ENCODE results near the gene EPM2A. TPM values are rescaled to one million over a fixed set of nuclear protein-coding genes. Genes with fewer than 3 reads are reported as not detected.

EPM2A gene
- polyA plus RNA-seq, 3 donors from 2014 or later = 5.7 to 12.8 (median 7.9) TPM

DNA sequence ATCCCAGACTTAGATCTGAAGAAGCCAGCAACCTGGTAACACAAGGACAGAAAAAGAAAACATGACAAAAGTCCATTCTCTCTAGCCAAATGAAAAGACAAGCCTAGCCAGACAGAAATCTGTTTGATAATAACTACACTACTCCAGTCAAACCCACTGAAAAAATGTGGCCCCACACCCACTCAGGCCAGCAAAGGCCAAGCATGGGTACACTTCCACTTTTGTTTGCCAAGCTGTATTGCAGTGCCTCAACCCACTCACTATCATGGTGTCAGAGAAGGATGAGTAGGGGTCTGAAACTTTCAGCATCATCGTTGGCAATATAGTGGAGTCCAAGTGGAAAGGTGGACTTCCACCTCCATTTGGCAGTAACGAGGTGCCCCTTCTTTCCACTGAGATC lies 45.8 kb downstream of the EPM2A start:
- Mint-ChIP-seq H3K4me1 (no peaks in the 10 kb centered on the region), H3K4me3 (no peak overlapping the region), H3K27ac (no peak overlapping the region), H3K9me3 (peaks cover 0 to 4% (median 0%) of the 10 kb centered on the region in 6 donors), H3K36me3 (peaks cover 9 to 20% (median 14%) of the 10 kb centered on the region in 3 donors), H3K27me3 (ENCODE audit: low read depth in 3 of 3) (peaks cover 1 to 2% (median 2%) of the 10 kb centered on the region in 3 donors)
- no peak for DNase-seq

- H3K4me1 Mint-ChIP-seq = no peaks in the 10 kb centered on the region
- peaks cover 0 to 4% (median 0%) of the 10 kb centered on the region in 6 donors for H3K9me3 Mint-ChIP-seq
- H3K4me3 Mint-ChIP-seq = no peak overlapping the region
- no peak for DNase-seq
- H3K36me3 Mint-ChIP-seq = peaks cover 16 to 27% (median 18%) of the 10 kb centered on the region in 3 donors
- H3K27ac Mint-ChIP-seq = no peak overlapping the region
- H3K27me3 Mint-ChIP-seq (ENCODE audit: low read depth in 3 of 3) = peaks cover 0 to 1% (median 0%) of the 10 kb centered on the region in 3 donors
Observed at GRCh38 chr6:145688493-145688905, 46.8 kb downstream of the EPM2A start.

DNA sequence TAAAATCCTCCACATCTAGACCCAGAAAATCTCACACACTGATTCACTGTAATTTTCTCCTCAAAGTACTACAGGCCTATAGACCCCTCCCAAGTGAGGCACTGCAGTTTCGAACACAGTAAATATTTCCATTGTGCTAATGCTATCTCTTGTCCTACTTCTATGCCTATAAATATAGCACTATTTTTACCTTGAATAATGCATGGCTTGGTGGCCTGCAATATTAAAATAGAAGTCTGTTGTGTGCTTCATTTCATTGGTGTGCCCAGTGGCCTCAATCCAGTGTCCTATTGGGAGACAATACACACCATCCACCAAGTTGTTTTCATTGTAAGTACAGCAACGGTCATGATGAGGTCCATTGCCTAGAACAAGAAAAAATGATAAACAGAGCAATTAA lies 49.4 kb downstream of the EPM2A start:
- H3K27me3 Mint-ChIP-seq (ENCODE audit: low read depth in 3 of 3) = peaks cover 0 to 1% (median 0%) of the 10 kb centered on the region in 3 donors
- peaks cover 27 to 33% (median 32%) of the 10 kb centered on the region in 3 donors for H3K36me3 Mint-ChIP-seq
- H3K4me1 Mint-ChIP-seq = no peaks in the 10 kb centered on the region
- H3K9me3 Mint-ChIP-seq = peaks cover 0 to 2% (median 0%) of the 10 kb centered on the region in 6 donors
- no peak overlapping the region for H3K4me3 Mint-ChIP-seq
- DNase-seq = no peak
- H3K27ac Mint-ChIP-seq = no peak overlapping the region

DNA sequence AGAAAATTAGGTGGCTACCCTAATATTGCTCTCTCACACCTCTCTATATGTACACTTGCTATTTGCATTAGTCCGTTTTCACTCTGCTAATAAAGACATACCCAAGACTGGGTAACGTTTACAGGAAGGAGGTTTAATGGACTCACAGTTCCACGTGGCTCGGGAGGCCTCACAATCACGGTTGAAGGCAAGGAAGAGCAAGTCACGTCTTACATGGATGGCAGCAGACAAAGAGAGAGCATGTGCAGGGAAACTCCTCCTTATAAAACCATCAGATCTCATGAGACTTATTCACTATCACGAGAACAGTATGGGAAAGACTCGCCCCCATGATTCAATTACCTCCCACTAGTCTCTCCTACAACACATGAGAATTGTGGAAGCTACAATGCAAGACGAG lies 53.4 kb downstream of the EPM2A start:
- no peak overlapping the region for H3K4me3 Mint-ChIP-seq
- peaks cover 0 to 2% (median 1%) of the 10 kb centered on the region in 3 donors for H3K27me3 Mint-ChIP-seq (ENCODE audit: low read depth in 3 of 3)
- peaks cover 22 to 50% (median 41%) of the 10 kb centered on the region in 3 donors for H3K36me3 Mint-ChIP-seq
- no peak for DNase-seq
- no peak overlapping the region for H3K27ac Mint-ChIP-seq
- no peaks in the 10 kb centered on the region for H3K4me1 Mint-ChIP-seq
- peaks cover 0 to 11% (median 6%) of the 10 kb centered on the region in 6 donors for H3K9me3 Mint-ChIP-seq

GRCh38 chr6:145673504-145673903 lies 61.8 kb downstream of the EPM2A start:
- DNase-seq = no peak
- H3K9me3 Mint-ChIP-seq = peaks cover 0 to 10% (median 7%) of the 10 kb centered on the region in 6 donors
- H3K36me3 Mint-ChIP-seq = peaks cover 4 to 44% (median 41%) of the 10 kb centered on the region in 3 donors
- peaks cover 0 to 4% (median 2%) of the 10 kb centered on the region in 3 donors for H3K27me3 Mint-ChIP-seq (ENCODE audit: low read depth in 3 of 3)
- H3K4me1 Mint-ChIP-seq = peaks cover 5 to 7% of the 10 kb centered on the region in 2 donors
- no peak overlapping the region for H3K27ac Mint-ChIP-seq
- no peak overlapping the region for H3K4me3 Mint-ChIP-seq

- H3K27me3 Mint-ChIP-seq (ENCODE audit: low read depth in 3 of 3) = peaks cover 0 to 4% (median 0%) of the 10 kb centered on the region in 3 donors
- peaks cover 0 to 2% (median 0%) of the 10 kb centered on the region in 6 donors for H3K9me3 Mint-ChIP-seq
- H3K4me1 Mint-ChIP-seq = peaks cover 5 to 7% of the 10 kb centered on the region in 2 donors
- H3K4me3 Mint-ChIP-seq = no peak overlapping the region
- DNase-seq = no peak
- H3K36me3 Mint-ChIP-seq = peaks cover 4 to 23% (median 21%) of the 10 kb centered on the region in 3 donors
- no peak overlapping the region for H3K27ac Mint-ChIP-seq
Observed at GRCh38 chr6:145670311-145670710, 65.0 kb downstream of the EPM2A start.

- Mint-ChIP-seq H3K27me3 (ENCODE audit: low read depth in 3 of 3) (peaks cover 0 to 4% (median 0%) of the 10 kb centered on the region in 3 donors), H3K36me3 (peaks cover 4 to 21% (median 18%) of the 10 kb centered on the region in 3 donors), H3K4me3 (no peak overlapping the region), H3K4me1 (peaks cover 2 to 5% of the 10 kb centered on the region in 2 donors), H3K27ac (no peak overlapping the region), H3K9me3 (peaks cover 0 to under 1% (median 0%) of the 10 kb centered on the region in 6 donors)
- DNase-seq = no peak
Observed at GRCh38 chr6:145669627-145670034, 65.7 kb downstream of the EPM2A start.

DNA sequence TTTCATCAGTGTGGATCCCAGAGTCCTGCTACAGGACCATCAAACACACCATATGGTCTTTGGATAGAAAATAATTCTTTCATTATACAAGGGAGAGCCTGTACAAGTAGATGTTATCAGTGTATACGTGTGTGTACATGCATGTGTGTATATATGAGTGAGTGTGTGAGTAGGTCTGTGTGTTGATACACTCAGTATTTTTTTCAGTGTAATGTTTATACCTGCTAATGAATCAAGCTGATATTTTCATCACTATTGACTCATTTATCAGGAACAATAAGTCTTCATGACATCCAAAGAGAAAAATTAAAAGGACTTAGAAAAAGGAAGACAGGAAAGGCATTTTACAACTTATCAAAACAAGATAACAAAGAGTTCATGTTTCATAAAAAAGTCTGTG lies 66.5 kb downstream of the EPM2A start:
- Mint-ChIP-seq H3K36me3 (peaks cover 4 to 18% (median 11%) of the 10 kb centered on the region in 3 donors), H3K27ac (no peak overlapping the region), H3K27me3 (ENCODE audit: low read depth in 3 of 3) (peaks cover 0 to 2% (median 0%) of the 10 kb centered on the region in 3 donors), H3K4me1 (no peaks in the 10 kb centered on the region), H3K9me3 (no peaks in the 10 kb centered on the region), H3K4me3 (no peak overlapping the region)
- no peak for DNase-seq

DNA sequence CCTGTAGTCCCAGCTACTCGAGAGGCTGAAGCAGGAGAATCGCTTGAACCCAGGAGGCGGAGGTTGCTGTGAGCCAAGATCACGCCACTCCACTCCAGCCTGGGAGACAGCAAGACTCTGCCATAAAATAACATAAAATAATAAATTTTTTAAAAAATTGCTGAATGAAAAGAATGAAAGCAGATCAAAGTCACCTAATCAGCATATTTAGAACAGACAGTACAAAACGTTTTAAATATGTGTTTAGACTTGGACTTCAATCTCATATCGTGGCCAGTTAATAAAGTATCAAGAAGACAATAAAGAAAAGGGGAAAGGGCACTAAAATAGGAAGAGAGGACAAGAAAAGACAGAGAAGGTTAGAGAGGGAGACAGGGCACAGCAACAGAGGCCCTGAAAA lies 74.6 kb downstream of the EPM2A start:
- H3K4me1 Mint-ChIP-seq = no peaks in the 10 kb centered on the region

DNA sequence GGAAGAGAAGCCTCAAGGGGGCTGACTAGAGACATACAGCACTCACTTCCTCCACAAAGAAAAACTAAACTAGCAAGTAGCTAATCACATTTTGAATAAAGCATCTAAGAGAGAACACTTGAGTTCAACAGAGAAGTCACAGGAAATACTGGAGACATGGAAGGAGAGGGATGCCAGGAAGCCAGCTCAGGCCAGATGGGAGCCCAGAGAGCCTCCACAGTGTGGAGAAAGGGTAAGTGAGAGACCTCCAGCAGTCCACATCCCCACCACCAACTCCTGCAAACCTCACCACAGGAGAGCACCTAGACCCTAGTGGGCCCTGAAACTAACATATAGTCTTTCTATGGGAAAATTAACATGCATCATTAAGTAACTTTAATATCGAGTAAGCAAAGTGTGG lies 79.2 kb downstream of the EPM2A start:
- no peak for DNase-seq
- Mint-ChIP-seq H3K36me3 (peaks cover 0 to 6% (median 0%) of the 10 kb centered on the region in 3 donors), H3K9me3 (no peaks in the 10 kb centered on the region), H3K27me3 (ENCODE audit: low read depth in 3 of 3) (no peaks in the 10 kb centered on the region), H3K27ac (no peak overlapping the region), H3K4me1 (no peaks in the 10 kb centered on the region), H3K4me3 (no peak overlapping the region)

More for the DNA sequence above, 74.6 kb downstream of the EPM2A start:
- H3K27ac Mint-ChIP-seq = no peak overlapping the region
- H3K36me3 Mint-ChIP-seq = peaks cover 0 to 15% (median 5%) of the 10 kb centered on the region in 3 donors
- H3K9me3 Mint-ChIP-seq = peaks cover 0 to 5% (median 0%) of the 10 kb centered on the region in 6 donors
- no peak overlapping the region for H3K4me3 Mint-ChIP-seq
- H3K27me3 Mint-ChIP-seq (ENCODE audit: low read depth in 3 of 3) = no peaks in the 10 kb centered on the region
- DNase-seq = no peak

- Mint-ChIP-seq H3K4me3 (no peak overlapping the region), H3K27me3 (ENCODE audit: low read depth in 3 of 3) (no peaks in the 10 kb centered on the region), H3K27ac (no peak overlapping the region), H3K4me1 (no peaks in the 10 kb centered on the region), H3K36me3 (peaks cover 0 to 6% (median 0%) of the 10 kb centered on the region in 3 donors), H3K9me3 (no peaks in the 10 kb centered on the region)
- DNase-seq = no peak
Observed at GRCh38 chr6:145652572-145652971, 82.7 kb downstream of the EPM2A start.

- peaks cover 0 to 6% (median 0%) of the 10 kb centered on the region in 3 donors for H3K36me3 Mint-ChIP-seq
- no peak overlapping the region for H3K4me3 Mint-ChIP-seq
- DNase-seq = no peak
Observed at GRCh38 chr6:145651988-145652387, 83.3 kb downstream of the EPM2A start.

GRCh38 chr6:145648149-145648548 lies 87.2 kb downstream of the EPM2A start:
- no peaks in the 10 kb centered on the region for H3K9me3 Mint-ChIP-seq

More at GRCh38 chr6:145651988-145652387, 83.3 kb downstream of the EPM2A start:
- Mint-ChIP-seq H3K27me3 (ENCODE audit: low read depth in 3 of 3) (no peaks in the 10 kb centered on the region), H3K4me1 (no peaks in the 10 kb centered on the region), H3K27ac (no peak overlapping the region), H3K9me3 (no peaks in the 10 kb centered on the region)

DNA sequence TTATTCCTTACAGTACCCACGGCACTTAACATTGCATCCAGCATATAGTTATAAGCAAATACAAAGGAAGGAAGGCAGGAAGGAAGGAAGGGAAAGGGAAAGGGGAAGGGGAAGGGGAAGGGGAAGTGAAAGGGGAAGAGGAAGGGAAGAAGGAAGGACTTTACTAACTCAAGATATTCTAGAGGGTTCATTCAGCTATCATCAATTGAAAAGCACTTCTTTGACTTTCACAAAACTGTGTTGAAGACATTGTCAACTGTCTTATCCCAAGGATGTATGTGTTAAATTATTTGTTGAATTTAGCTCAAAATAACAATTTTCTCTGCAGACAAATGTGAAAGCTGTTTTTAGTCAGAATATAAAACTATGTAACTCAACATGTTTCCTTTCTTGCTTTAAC lies 87.7 kb downstream of the EPM2A start:
- Mint-ChIP-seq H3K4me1 (no peaks in the 10 kb centered on the region), H3K36me3 (no peaks in the 10 kb centered on the region), H3K27ac (no peak overlapping the region), H3K27me3 (ENCODE audit: low read depth in 3 of 3) (peaks cover 0 to 1% (median 0%) of the 10 kb centered on the region in 3 donors), H3K9me3 (no peaks in the 10 kb centered on the region), H3K4me3 (no peak overlapping the region)
- no peak for DNase-seq

More at GRCh38 chr6:145648149-145648548, 87.2 kb downstream of the EPM2A start:
- Mint-ChIP-seq H3K4me3 (no peak overlapping the region), H3K36me3 (no peaks in the 10 kb centered on the region), H3K27ac (no peak overlapping the region), H3K27me3 (ENCODE audit: low read depth in 3 of 3) (peaks cover 0 to 1% (median 0%) of the 10 kb centered on the region in 3 donors), H3K4me1 (no peaks in the 10 kb centered on the region)
- no peak for DNase-seq

GRCh38 chr6:145643760-145644159 lies 91.6 kb downstream of the EPM2A start:
- H3K36me3 Mint-ChIP-seq = no peaks in the 10 kb centered on the region
- no peak for DNase-seq
- H3K4me3 Mint-ChIP-seq = no peak overlapping the region
- no peaks in the 10 kb centered on the region for H3K9me3 Mint-ChIP-seq
- H3K4me1 Mint-ChIP-seq = no peaks in the 10 kb centered on the region
- H3K27ac Mint-ChIP-seq = no peak overlapping the region
- peaks cover 0 to 1% (median 0%) of the 10 kb centered on the region in 3 donors for H3K27me3 Mint-ChIP-seq (ENCODE audit: low read depth in 3 of 3)
